ENCODE data around the gene IL3RA.
"Not testable (repeated sequence)": the region's sequence is repeated elsewhere in the genome, so short reads cannot be mapped to it uniquely, and the experiment has no call there.

Gene IL3RA

GRCh38 chrX:1332433-1332832 is 4.2 kb upstream of the IL3RA start:
- not testable (repeated sequence) for DNase-seq

DNA sequence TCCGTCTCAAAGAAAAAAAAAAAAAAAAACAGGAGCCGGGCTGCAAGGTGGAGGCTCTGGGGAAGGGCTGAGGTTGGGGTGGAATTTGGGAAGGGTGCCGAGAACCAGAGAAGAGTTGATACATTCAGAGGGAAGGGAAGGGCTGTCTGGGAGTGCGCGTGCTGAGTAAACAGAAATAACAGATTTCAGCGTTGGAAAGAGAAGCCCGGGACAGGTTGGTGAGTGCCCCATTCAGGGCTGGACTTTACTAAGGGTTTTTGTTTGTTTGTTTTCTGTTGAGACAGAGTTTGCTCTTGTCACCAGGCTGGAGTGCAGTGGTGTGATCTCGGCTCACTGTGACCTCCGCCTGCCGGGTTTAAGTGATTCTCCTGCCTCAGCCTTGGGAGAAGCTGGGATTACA is 1.7 kb upstream of the IL3RA start:
- no peak for DNase-seq

- no peak for DNase-seq
These were observed 579 bp downstream of the IL3RA start for GRCh38 chrX:1336948-1337779.

- no peak for DNase-seq
These were observed 5.1 kb downstream of the IL3RA start for GRCh38 chrX:1341545-1342184.

GRCh38 chrX:1349606-1350005 is 13.0 kb downstream of the IL3RA start:
- not testable (repeated sequence) for DNase-seq

- no peak for DNase-seq
These were observed 15.6 kb downstream of the IL3RA start for GRCh38 chrX:1351981-1352714.

- no peak for DNase-seq
These were observed 17.7 kb downstream of the IL3RA start for GRCh38 chrX:1354036-1355019.

- DNase-seq = no peak
These were observed 18.8 kb downstream of the IL3RA start for GRCh38 chrX:1355131-1356046.

GRCh38 chrX:1357993-1358392 is 21.4 kb downstream of the IL3RA start:
- no peak for DNase-seq

- no peak for DNase-seq
These were observed 22.4 kb downstream of the IL3RA start for GRCh38 chrX:1358793-1359476.

DNA sequence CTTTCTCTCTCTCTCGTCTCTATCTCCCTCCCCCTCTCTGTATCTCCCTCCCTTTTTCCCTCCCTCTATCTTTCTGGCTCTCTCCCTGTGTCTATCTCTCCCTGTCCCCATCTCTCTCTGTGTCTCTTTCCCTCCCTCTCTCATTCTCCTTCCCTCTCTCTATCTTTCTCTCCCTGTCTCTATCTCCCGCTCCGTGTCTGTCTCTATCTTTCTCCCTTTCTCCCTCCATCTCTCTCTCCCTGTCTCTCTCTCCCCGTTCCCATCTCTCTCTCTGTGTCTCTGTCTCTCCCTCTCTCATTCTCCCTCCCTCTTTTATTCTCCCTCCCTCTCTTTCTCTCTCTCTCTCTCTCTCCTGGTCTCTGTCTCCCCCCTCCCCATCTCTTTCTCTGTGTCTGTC is 22.9 kb downstream of the IL3RA start:
- DNase-seq = no peak

GRCh38 chrX:1360171-1360570 is 23.6 kb downstream of the IL3RA start:
- DNase-seq = no peak

DNA sequence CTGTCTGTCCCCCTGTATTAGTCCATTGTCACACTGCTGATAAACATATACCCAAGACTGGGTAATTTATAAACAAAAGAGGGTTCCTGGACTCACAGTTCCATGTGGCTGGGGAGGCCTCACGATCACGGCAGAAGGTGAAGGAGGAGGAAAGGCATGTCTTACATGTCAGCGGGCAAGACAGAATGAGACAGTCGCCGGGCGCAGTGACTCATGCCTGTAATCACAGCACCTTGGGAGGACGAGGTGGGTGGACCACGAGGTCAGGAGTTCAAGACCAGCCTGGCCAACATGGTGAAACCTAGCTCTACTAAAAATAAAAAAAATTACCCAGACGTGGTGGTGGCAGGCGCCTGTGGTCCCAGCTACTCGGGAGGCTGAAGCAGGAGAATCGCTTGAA is 24.7 kb downstream of the IL3RA start:
- DNase-seq = no peak

GRCh38 chrX:1361910-1362309 is 25.3 kb downstream of the IL3RA start:
- DNase-seq = no peak

DNA sequence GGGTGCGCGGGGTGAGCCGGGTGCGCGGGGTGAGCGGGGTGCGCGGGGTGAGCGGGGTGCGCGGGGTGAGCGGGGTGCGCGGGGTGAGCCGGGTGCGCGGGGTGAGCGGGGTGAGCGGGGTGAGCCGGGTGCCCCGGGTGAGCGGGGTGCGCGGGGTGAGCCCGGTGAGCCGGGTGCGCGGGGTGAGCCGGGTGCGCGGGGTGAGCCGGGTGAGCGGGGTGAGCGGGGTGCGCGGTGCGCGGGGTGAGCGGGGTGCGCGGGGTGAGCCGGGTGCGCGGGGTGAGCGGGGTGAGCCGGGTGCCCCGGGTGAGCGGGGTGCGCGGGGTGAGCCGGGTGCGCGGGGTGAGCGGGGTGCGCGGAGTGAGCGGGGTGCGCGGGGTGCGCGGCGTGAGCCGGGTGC is 29.8 kb downstream of the IL3RA start:
- not testable (repeated sequence) for DNase-seq

GRCh38 chrX:1368385-1368698 is 31.8 kb downstream of the IL3RA start:
- DNase-seq = no peak

GRCh38 chrX:1378306-1378759 is 41.7 kb downstream of the IL3RA start:
- no peak for DNase-seq

DNA sequence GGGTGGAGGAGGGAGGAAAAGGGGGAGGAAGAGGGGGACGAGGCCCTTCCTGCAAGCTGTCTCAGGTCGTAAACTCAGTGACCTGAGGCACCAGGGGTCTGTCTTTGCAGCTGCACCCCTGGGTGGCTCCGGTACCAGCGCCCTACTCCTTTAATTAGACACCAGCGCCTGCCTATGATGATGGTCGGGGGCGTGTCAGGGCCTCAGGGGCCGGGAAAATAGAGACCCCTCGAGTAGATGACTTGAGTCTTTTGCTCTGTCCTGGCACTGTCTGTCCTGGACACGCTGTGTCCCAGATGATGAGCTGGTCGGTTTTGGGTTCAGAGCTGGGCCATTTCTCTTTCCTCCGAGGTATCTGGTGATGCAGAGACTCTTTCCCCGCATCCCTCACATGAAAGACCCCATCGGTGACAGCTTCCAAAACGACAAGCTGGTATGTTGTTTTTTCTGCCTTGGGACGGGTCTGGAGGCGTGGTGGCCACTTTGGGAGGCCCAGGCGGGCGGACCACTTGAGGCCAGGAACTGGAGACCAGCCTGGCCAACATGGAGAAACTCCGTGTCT is 44.2 kb downstream of the IL3RA start:
- DNase-seq = no peak

- no peak for DNase-seq
These were observed 48.2 kb downstream of the IL3RA start for GRCh38 chrX:1384658-1385252.

Measured in NCI-H2029 (cell line).